Esophagus squamous epithelium (tissue), 4 donors: ENCODE data around the gene HS3ST2.

Source experiments
- CTCF ChIP-seq, 6 experiments: fragments of 450-650 bp in 4 of 6; fragments of 200-600 bp in 2 of 6; sonication (generic) in 2 of 6; IDR thresholded peaks; one replicate each; pipeline ENCODE4 v1.5.1; 2016 to 2019; ENCODE audit warnings: antibody characterized with exemption in 6 of 6, mild to moderate bottlenecking in 4 of 6, moderate library complexity in 4 of 6
- POLR2A ChIP-seq, 4 donors: fragments of 450-650 bp; IDR thresholded peaks; one replicate each; pipeline ENCODE4 v1.6.1; 2017; ENCODE audit warnings: antibody characterized with exemption in 4 of 4, mild to moderate bottlenecking in 4 of 4, moderate library complexity in 3 of 4

- TF ChIP-seq CTCF (IDR thresholded peaks at IDR 0.05) (no peak), POLR2A (IDR thresholded peaks at IDR 0.05) (no peak)
These were observed 26.3 kb upstream of the HS3ST2 start for GRCh38 chr16:22787466-22788192.
